HG02571 (cell line): ENCODE measurements around the gene MSI2.

Experiments
- ATAC-seq: cut with Tn5 transposase; IDR thresholded peaks from one replicate; pipeline ENCODE4 v1.9.1; 2021; ENCODE audit warnings: mild to moderate bottlenecking, moderate library complexity; ENCODE audit not compliant: unreplicated experiment

MSI2 gene

DNA sequence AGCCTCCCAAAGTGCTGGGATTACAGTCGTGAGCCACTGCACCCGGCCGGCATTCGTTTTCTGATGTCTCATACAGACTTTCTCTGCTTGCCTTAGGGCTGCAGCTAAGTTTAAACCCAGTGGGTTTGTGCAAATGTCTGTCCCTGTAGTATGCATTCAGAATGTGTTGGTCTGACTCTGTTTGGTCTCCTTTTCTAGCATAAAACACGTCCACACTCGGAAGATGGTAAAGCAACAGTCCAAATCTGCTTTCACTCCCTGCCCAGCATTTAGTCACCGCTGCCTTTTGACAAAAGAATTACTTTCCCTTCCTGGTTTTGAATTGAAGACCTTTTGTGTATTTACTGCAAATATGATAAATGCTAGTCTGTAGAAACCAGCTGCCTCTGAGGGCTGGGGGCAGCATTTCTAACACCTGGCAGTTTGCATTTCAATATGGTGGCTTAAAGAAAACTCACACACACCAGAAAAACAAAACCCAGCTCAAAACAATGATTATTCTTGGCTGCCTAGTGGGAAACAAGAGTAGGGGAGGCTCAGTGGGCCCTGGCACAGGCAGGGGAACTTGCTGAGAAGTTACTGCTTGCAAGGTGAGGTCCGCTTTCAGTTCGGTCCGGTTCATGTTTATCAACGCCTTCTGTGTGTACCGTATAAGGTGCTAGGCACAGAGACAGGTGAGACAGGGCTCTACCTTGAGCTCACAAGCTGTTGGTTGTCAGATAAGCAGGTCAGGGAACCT, 56.9 kb downstream of the MSI2 start:
- no peak for ATAC-seq

DNA sequence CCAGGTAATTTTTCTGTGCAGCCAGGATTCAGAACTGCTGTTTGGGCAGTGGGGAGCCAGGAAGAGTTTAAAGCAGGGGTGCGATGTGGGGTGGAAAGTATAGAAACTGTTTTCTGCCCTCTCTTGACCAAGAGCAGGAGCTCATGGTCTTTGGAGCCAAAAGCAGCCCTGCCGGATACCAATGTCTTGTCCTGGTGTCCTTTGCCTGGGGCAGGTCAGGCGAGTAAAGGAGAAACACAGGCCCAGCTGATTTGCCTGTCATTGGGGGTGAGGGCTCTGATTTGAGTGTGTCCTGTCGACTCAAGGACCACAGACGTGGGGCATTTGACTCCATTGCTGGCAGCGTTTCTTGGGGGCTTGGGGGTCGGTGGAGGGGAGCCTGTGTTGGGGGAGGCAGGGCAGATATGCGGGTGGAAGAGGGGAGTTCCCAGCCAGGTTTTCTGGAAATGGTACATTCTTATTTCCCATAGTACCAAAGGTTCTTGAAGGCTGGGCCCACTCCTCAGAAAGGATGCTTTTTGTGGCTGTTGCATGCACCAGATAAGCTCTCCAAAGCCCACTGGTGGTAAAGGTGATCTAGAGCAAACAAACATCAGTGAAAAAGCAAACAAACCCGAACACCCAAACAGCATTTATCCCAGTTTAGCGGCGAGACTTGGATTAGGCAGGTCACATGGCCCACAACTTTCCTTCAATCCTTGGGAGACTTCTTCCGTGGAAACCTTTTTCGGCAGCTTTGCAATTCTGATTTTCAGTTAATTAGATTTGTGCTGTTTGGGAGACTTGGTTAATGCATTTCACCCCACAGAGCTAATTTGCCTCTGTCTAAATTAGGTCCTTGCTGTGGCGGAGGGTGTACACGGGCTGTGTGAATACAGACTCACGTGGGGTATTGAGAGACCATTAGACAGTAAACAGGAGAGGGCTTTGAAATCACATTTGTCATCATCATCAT, 59.0 kb downstream of the MSI2 start:
- ATAC-seq = no peak

- no peak for ATAC-seq
These were observed 60.0 kb downstream of the MSI2 start for GRCh38 chr17:57316361-57316760.

GRCh38 chr17:57317079-57317478, 60.8 kb downstream of the MSI2 start:
- ATAC-seq = no peak

DNA sequence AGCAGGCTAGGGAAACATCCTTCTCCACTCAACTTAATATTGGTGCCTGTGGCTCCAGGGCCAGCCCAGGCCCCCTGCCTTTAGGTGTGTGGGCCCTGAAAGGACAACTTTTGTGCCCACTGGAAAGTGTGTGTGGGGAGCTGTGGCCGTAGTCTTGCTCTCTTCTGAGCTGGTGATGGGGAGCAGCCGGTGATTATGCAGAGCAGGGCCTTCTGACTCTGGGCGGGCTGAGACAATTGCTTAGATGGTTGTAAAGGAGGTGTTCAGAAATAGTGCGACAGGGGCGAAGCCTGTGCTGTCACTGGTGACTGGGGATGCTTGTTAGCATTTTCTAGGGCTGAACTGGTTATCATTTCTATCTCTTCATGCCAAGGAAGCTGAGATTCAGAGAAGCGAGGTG, 62.6 kb downstream of the MSI2 start:
- ATAC-seq = no peak

GRCh38 chr17:57319806-57320205, 63.5 kb downstream of the MSI2 start:
- no peak for ATAC-seq

GRCh38 chr17:57323391-57323790, 67.1 kb downstream of the MSI2 start:
- no peak for ATAC-seq

DNA sequence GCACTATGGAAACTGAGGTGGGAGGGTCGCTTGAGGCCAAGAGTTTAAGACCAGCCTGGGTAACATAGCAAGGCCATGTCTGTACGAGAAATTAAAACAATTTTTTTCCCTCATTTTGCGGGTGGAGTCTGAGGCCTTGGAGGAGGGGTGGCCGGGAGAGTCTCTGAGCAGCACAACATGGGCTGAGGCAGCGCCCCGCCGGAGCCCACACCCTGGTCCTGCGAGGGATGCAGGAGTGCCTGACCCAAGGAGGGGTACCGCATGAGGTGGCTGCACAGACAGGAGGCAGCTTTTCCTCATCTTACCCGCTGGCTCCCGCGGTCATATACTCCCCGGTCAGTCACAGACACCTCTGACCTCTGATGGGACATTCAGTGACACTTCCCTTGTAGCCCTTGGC, 67.7 kb downstream of the MSI2 start:
- no peak for ATAC-seq

DNA sequence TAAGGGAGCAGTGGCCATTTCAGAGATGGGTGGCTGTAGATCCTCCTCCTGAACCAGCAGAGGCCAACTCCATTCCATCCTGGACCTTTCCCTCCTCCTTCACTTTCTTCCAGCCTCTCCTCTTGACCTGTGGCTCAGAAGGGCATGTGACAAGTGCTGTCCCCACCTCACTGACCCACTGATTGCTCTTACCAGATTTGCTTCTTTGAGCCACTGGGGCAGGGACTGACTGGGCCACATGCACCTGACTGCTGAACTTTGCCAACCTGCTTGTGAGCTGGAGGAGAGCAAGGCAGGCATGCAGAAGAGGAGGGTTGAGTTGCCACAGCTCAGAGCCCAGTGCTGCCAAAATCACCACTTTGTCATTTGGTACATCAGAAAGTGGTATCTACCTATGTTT, 68.3 kb downstream of the MSI2 start:
- ATAC-seq = no peak

- no peak for ATAC-seq
These were observed 70.0 kb downstream of the MSI2 start for GRCh38 chr17:57326336-57326735.

GRCh38 chr17:57326764-57327163, 70.4 kb downstream of the MSI2 start:
- ATAC-seq = no peak

- ATAC-seq = no peak
These were observed 71.0 kb downstream of the MSI2 start for GRCh38 chr17:57327176-57327970.

DNA sequence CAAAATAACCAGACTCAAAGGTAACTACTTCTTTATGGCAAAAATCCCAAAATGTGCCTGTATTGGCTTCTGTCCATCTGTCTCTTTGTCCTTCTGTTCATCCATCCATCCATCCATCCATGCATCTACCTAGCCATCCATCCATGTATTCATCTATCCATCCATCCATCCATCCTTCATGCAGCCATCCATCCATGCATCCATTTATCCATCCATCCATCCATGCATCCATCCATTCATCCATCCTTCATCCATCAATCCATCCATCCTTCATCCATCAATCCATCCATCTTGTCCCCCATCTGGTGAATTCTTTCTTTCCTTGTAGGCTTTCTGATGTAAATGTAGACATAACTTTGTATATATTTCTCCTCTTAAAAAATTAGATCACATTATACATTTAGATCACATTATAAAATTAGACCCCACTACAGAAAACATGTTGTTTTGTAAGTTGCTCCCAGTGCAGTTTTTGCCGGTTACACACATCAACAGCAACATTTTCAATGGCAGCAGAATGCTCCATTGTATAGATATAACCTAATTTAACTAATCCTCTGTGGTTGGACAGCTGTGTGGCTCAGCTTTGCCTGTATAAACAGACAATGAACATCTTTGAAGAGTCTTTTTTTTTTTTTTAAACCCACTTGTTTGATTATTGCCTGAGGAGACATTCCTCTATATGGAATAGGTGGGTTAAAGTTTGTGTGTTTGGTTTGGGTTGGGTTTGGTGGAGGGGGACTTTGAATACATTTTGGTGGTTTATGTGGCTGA, 72.0 kb downstream of the MSI2 start:
- ATAC-seq = no peak

DNA sequence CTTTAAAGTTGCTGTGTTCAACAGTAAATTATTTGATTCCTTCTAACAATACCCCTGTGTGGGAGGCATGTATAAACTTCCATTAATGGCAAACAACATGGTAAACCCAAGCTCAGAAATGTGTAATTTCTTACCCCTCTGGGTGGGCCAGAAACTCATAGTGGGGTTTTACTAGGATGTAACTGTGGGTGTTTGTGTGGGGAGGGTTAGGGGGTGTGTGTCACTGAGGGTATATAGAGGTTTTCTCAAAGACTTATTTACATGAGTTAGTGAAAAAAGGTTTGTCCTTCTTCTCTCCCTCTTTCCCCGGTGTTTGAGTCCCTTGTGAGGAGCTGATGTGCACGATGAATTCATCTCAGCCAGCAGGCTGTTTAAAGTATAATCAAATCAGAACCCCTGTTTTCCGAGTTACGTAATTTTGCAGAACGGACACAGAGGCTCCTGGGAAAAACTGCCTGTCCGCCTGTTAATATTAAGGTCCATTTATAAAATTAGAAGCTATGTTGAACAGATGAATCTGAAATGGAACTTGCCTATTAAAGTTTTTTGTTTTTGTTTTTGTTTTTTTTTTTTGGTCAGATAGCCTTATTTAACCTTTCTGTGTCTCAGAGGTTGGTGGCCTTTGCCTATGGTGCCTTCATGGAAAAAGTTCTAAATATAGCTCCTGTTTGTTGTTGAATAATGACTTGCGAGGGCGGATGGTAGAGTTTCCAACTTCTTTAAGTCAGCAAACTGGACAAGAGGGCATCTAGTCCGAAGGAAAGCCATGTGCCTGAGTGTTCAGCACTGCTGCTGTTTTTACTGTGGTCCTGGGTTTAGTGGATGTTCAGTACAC, 73.3 kb downstream of the MSI2 start:
- no peak for ATAC-seq

GRCh38 chr17:57330587-57330986, 74.3 kb downstream of the MSI2 start:
- ATAC-seq = no peak

GRCh38 chr17:57331423-57331822, 75.1 kb downstream of the MSI2 start:
- no peak for ATAC-seq

GRCh38 chr17:57332501-57332900, 76.2 kb downstream of the MSI2 start:
- ATAC-seq = no peak

DNA sequence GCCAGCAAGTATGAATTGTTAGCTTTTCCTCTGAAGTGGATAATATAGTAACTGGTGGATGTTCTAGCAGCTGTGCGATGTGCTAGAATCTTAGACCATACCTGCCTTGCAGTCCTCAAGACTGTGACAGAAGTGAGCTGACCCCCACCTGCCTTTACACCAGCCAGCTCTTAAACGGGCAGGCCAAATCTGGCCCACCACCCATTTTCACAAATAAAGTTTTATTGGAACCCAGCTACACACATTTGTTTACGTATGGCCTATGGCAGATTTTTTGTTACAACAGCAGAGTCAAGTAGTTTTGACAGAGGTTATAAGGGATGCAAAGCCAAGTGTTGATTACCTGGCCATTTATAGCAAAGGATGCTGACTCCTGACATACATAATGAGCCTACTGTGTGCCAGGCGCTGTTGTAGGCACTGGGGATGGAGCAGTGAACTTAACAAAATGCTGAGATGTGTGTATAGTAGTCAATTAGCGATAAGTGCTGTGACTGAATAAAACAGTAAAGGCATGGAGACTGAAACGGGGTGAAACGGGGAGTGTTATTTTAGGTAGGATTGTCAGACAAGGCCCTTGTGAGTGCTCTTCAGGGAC, 79.0 kb downstream of the MSI2 start:
- ATAC-seq = no peak

DNA sequence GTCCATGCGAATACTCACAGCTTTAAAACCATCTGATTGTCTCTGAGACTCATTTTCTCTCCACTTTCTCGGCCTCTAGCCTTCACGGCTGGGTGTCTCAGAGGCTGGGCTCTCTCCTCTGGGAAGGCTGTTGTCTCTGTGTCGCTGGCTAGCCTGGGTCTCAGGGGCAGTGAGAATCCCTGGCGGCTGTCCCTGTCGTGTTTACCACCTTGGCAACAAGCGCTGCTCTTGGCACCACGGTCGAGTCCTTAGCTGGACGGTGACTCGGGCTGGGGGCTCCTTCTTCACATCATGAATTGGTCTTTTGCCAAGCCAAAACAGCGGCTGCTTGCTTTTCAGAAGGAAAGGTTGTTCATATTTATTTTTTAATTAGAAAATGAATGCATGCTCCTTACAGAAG, 81.1 kb downstream of the MSI2 start:
- no peak for ATAC-seq
